CD8-positive, alpha-beta memory T cell (primary cell): ENCODE results near the gene CDC6. TPM values are rescaled to one million over a fixed set of nuclear protein-coding genes. Genes with fewer than 3 reads are reported as not detected.
A peak's percentile ranks its signal among the peaks of the same experiment; 100 is the strongest.

Experiments
- CTCF ChIA-PET: fragments of 350-600 bp; sonication (Branson Sonifier 250); formaldehyde crosslinking; loops from one replicate; lab custom pipeline; 2021; ENCODE audit warnings: antibody characterized with exemption; lab: Charles Lee
- POLR2A ChIA-PET: fragments of 350-600 bp; sonication (Branson Sonifier 250); formaldehyde crosslinking; loops from one replicate; lab custom pipeline; 2021; ENCODE audit warnings: antibody characterized with exemption; lab: Charles Lee
- DNase-seq, 5 donors: peaks; one replicate each; pipeline versions ENCODE4 v3.0.0 to v3.0.0-alpha.2; 2020 to 2022; ENCODE audit warnings: mixed read lengths in 1 of 5
- H3K27ac ChIP-seq: one replicate; pipeline ENCODE4 v1.7.0; 2013; ENCODE audit warnings: low read depth, mild to moderate bottlenecking, low read length, moderate library complexity
- H3K27me3 ChIP-seq: 2 replicates; pipeline ENCODE4 v1.7.0; 2013; ENCODE audit warnings: low read length, mild to moderate bottlenecking; ENCODE audit not compliant: insufficient read depth, poor library complexity, severe bottlenecking
- H3K36me3 ChIP-seq: 2 replicates; pipeline ENCODE4 v1.7.0; 2013; ENCODE audit warnings: mild to moderate bottlenecking, low read length, moderate library complexity; ENCODE audit not compliant: insufficient read depth
- H3K4me1 ChIP-seq: 2 replicates; pipeline ENCODE4 v1.7.0; 2013; ENCODE audit warnings: mild to moderate bottlenecking, low read length, moderate library complexity; ENCODE audit not compliant: insufficient read depth
- H3K4me3 ChIP-seq: 2 replicates; pipeline ENCODE4 v1.7.0; 2013; ENCODE audit warnings: mild to moderate bottlenecking, low read length
- H3K9me3 ChIP-seq: 2 replicates; pipeline ENCODE4 v1.7.0; 2013; ENCODE audit warnings: mild to moderate bottlenecking, low read length
- H3K27ac Mint-ChIP-seq, 8 donors: one replicate each; pipeline ENCODE4 v1.8.0; 2020 to 2021; ENCODE audit warnings: mixed read lengths in 8 of 8, mild to moderate bottlenecking in 6 of 8, inconsistent platforms in 3 of 8, moderate library complexity in 3 of 8
- H3K27me3 Mint-ChIP-seq, 2 donors: one replicate each; pipeline ENCODE4 v1.8.0; 2020 to 2021; ENCODE audit warnings: mixed read lengths in 2 of 2, mild to moderate bottlenecking in 1 of 2, moderate library complexity in 1 of 2
- H3K36me3 Mint-ChIP-seq, 3 donors: one replicate each; pipeline ENCODE4 v1.8.0; 2020 to 2021; ENCODE audit warnings: mixed read lengths in 3 of 3, inconsistent platforms in 1 of 3, mild to moderate bottlenecking in 1 of 3
- H3K4me1 Mint-ChIP-seq, 3 donors: one replicate each; pipeline ENCODE4 v1.8.0; 2020 to 2021; ENCODE audit warnings: mixed read lengths in 3 of 3, inconsistent platforms in 1 of 3, mild to moderate bottlenecking in 1 of 3
- H3K4me3 Mint-ChIP-seq, 7 donors: one replicate each; pipeline ENCODE4 v1.8.0; 2020 to 2021; ENCODE audit warnings: mixed read lengths in 7 of 7, mild to moderate bottlenecking in 6 of 7, moderate library complexity in 4 of 7, inconsistent platforms in 2 of 7
- H3K9me3 Mint-ChIP-seq, 5 donors: one replicate each; pipeline ENCODE4 v1.8.0; 2020 to 2022; ENCODE audit warnings: mixed read lengths in 5 of 5, mild to moderate bottlenecking in 3 of 5, moderate library complexity in 2 of 5, inconsistent platforms in 1 of 5
- polyA plus RNA-seq: library from polyadenylated mRNA; unstranded; fragments of 300-500 nt; fragmentation: Illumina TruSeq; gene quantifications from one replicate; pipeline ENCODE4 v1.2.3, GENCODE V29; 2021
- total RNA-seq, 2 experiments: library from RNA; stranded (reverse); gene quantifications; one replicate each; pipeline ENCODE4 v1.2.3, GENCODE V29; 2021

Gene CDC6
- total and polyA plus RNA-seq, 3 experiments from 2014 or later, result 0.49 to 110 (median 107) TPM

DNA sequence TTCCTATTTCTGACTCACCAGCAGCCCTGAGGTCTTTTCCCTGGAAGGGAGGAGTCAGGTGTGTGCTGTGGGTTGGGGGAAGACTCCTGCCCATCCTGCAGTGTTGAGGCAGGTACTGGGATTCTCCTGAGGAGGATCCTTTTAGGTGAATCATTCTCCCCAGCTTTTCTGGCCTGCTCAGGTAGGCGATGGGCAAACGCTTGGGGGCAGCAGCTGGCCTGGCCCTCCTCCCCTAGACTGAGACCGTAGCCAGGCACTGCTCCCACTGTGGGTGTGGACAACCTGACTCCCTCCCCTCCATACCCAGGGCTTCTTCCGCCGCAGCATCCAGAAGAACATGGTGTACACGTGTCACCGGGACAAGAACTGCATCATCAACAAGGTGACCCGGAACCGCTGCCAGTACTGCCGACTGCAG, 61.8 kb downstream of the CDC6 start:
- CTCF ChIA-PET, result no interaction called here
- Histone ChIP-seq H3K27ac (no peak overlapping the region), H3K27me3 (no peaks in the 10 kb centered on the region), H3K4me3 (no peak overlapping the region), H3K36me3 (peaks cover 18% of the 10 kb centered on the region), H3K9me3 (no peaks in the 10 kb centered on the region), H3K4me1 (peaks cover 39% of the 10 kb centered on the region)
- no peaks in the 10 kb centered on the region for H3K9me3 Mint-ChIP-seq
- peaks cover 0 to 52% (median 8%) of the 10 kb centered on the region in 3 donors for H3K36me3 Mint-ChIP-seq
- DNase-seq, result no peak
- no peaks in the 10 kb centered on the region for H3K27me3 Mint-ChIP-seq
- POLR2A ChIA-PET, result no interaction called here
- no peak overlapping the region for H3K4me3 Mint-ChIP-seq
- H3K27ac Mint-ChIP-seq, result peak overlapping the region in 6 of 8 donors; percentile 55 to 88 (median 74)
- H3K4me1 Mint-ChIP-seq, result peaks cover 51 to 65% (median 57%) of the 10 kb centered on the region in 3 donors

DNA sequence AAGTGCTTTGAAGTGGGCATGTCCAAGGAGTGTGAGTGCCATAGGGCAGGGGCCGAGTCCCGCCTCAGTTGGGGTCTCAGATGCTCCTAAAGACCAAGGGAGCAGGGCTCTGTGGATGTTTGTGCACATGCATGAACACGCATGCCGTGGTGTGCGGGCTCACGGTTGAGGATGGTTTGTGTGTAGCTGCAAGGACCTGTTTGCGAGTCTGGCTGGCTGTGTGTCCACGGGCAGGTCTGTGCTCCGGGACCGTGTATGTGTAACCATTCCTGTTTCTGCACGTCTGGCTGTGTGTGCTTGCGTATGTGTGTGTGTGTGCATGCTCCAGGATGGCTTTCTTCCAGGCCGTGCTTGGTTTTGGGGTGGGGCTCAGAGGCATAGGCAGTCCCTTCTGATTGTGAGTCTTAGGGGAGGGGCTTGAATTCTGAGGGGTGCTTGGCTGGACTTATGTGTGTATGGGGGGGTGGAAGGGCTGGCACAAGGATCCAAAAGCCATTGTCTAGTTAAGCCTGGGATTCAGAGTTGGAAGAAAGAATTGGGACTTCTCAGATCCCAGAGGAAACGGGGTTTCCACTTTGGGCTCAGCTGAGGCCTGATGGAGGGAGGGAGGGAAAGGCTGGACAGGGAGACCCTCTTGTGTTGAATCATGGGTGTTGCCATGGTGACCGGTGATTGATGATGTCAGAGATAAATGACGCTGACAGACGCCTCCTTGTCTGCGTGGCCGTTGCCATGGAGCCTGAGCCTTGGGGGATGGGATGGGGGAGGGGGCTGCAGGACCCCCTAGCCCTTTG, 62.4 kb downstream of the CDC6 start:
- peaks cover 18% of the 10 kb centered on the region for H3K36me3 ChIP-seq
- H3K4me1 ChIP-seq, result peaks cover 33% of the 10 kb centered on the region
- H3K27me3 ChIP-seq, result no peaks in the 10 kb centered on the region
- CTCF ChIA-PET, result interaction anchor here (13.7 kb wide), 1 partner anchor 45 kb away, joined by 365 read pairs; the partner anchor contains the start of gene RARA
- Mint-ChIP-seq H3K4me3 (no peak overlapping the region), H3K36me3 (peaks cover 0 to 58% (median 8%) of the 10 kb centered on the region in 3 donors), H3K27me3 (no peaks in the 10 kb centered on the region), H3K27ac (peak overlapping the region; percentile 21 to 90 (median 84)), H3K9me3 (no peaks in the 10 kb centered on the region), H3K4me1 (peaks cover 45 to 59% (median 51%) of the 10 kb centered on the region in 3 donors)
- POLR2A ChIA-PET, result no interaction called here
- no peak overlapping the region for H3K4me3 ChIP-seq
- H3K27ac ChIP-seq, result no peak overlapping the region
- peak in 1 of 5 donors; percentile 49 for DNase-seq
- H3K9me3 ChIP-seq, result no peaks in the 10 kb centered on the region

DNA sequence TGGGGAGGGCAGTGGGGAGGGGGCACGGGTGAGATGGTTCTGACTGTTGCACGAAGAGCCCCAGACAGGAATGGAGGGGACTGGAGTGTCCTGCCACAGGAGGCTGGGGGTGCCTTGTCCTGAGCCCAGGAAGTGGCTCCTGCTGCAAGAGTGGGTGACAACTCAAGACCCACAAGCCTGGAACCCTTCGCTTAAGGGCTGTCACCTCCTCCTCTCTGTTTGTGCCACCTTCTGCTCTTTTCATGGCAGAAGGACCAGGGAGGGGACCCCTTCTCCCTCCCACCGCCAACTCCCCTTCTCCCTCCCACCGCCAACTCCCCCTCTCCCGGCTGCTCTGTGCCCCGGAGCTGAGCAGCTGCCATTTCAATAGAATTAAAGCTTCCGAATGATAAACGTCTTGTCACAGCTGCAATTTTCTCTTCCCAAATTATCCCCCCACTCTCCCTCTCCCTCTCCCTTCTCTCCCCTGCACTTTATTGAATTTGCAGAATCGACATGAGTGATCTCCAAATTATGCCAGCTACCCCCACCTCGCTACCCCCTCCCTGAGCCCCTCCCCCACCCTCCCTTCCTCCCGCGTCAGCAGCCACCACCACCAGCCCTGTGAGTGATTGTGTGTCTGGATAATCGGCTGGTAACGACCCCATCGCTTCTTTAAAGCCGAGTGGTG, 63.1 kb downstream of the CDC6 start:
- ChIA-PET POLR2A (no interaction called here), CTCF (interaction anchor here (13.7 kb wide), 1 partner anchor 46 kb away, joined by 365 read pairs; the partner anchor contains the start of gene RARA)
- Mint-ChIP-seq H3K4me1 (peaks cover 43 to 53% (median 47%) of the 10 kb centered on the region in 3 donors), H3K36me3 (peaks cover 0 to 65% (median 8%) of the 10 kb centered on the region in 3 donors), H3K4me3 (no peak overlapping the region), H3K9me3 (no peaks in the 10 kb centered on the region), H3K27me3 (no peaks in the 10 kb centered on the region), H3K27ac (peak overlapping the region in 3 of 8 donors; percentile 84 to 90 (median 87))
- peaks cover 24% of the 10 kb centered on the region for H3K36me3 ChIP-seq
- H3K9me3 ChIP-seq, result no peaks in the 10 kb centered on the region
- H3K27me3 ChIP-seq, result no peaks in the 10 kb centered on the region
- no peak overlapping the region for H3K4me3 ChIP-seq
- DNase-seq, result peak in 1 of 5 donors; percentile 26
- peaks cover 26% of the 10 kb centered on the region for H3K4me1 ChIP-seq
- no peak overlapping the region for H3K27ac ChIP-seq

DNA sequence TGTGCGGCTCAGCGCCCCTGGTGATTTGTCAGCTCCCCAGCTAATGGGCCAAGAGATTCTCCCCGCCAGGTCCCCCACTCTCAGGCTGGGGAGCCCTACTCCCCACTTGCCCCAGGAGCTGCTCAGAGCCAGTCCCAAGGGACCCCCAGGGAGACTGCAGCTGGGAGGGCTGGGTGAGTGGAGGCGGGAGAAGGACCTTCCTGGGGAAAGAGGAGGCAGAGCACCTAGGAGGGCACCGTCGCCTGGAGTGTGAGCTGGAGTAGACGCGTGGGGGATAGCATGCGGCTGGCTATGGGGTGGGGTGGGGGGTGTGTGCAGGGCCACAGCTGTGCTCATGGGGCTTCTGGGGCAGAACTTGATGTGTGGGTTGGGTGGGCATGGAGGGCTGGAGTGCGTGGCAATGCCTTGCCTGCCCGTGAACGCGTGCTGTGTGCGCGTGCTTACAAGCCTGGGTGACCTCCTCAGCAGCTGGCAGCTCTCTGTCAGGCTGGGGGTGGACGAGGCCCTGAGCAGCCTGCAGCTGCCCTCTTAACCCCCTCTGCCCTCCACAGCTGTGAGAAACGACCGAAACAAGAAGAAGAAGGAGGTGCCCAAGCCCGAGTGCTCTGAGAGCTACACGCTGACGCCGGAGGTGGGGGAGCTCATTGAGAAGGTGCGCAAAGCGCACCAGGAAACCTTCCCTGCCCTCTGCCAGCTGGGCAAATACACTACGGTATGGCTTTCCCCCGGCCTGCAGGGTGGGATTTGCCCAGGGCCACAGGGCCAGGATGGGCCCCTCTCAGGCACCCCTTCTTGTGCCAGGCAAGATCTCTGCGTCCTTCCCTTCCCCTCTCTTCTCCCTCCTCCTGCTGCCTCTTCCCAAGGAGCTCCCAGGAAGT, 63.9 kb downstream of the CDC6 start:
- no peaks in the 10 kb centered on the region for H3K27me3 ChIP-seq
- H3K27ac Mint-ChIP-seq, result peak overlapping the region in 3 of 8 donors; percentile 29 to 70 (median 29)
- peaks cover 37 to 45% (median 40%) of the 10 kb centered on the region in 3 donors for H3K4me1 Mint-ChIP-seq
- H3K9me3 Mint-ChIP-seq, result no peaks in the 10 kb centered on the region
- no peaks in the 10 kb centered on the region for H3K9me3 ChIP-seq
- peaks cover 0 to 69% (median 8%) of the 10 kb centered on the region in 3 donors for H3K36me3 Mint-ChIP-seq
- DNase-seq, result peak in 1 of 5 donors; percentile 43
- H3K4me1 ChIP-seq, result peaks cover 19% of the 10 kb centered on the region
- ChIA-PET CTCF (interaction anchor here (0.9 to 13.7 kb wide), 5 partner anchors 11 to 67 kb away, joined by 3 to 365 read pairs (median 17); partner anchors contain the start of gene RARA), POLR2A (interaction anchor here (0.8 kb wide), 1 partner anchor 29 kb away, joined by 3 read pairs; no protein-coding TSS in a partner anchor)
- no peaks in the 10 kb centered on the region for H3K27me3 Mint-ChIP-seq
- no peak overlapping the region for H3K27ac ChIP-seq
- peaks cover 24% of the 10 kb centered on the region for H3K36me3 ChIP-seq
- H3K4me3 Mint-ChIP-seq, result no peak overlapping the region
- no peak overlapping the region for H3K4me3 ChIP-seq

DNA sequence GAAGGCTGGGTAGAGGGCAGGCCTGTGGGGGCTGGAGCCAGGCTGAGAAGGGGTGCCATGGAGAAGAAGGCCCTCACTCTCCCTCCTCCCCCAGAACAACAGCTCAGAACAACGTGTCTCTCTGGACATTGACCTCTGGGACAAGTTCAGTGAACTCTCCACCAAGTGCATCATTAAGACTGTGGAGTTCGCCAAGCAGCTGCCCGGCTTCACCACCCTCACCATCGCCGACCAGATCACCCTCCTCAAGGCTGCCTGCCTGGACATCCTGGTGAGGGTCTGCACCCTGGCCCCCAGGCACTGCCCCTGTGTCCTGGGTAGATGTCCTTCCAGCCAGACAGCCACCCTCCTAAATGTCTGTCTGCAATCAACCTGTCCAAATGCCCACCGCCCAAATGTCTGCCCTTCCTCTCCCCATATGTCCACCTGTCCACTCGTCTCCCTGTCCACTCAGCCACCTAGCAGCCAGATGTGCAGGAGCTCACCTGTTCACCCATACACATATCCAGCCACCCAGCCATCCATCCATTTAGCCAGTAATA, 64.6 kb downstream of the CDC6 start:
- no peak overlapping the region for H3K4me3 Mint-ChIP-seq
- POLR2A ChIA-PET, result interaction anchor here (0.8 kb wide), 1 partner anchor 30 kb away, joined by 3 read pairs; no protein-coding TSS in a partner anchor

DNA sequence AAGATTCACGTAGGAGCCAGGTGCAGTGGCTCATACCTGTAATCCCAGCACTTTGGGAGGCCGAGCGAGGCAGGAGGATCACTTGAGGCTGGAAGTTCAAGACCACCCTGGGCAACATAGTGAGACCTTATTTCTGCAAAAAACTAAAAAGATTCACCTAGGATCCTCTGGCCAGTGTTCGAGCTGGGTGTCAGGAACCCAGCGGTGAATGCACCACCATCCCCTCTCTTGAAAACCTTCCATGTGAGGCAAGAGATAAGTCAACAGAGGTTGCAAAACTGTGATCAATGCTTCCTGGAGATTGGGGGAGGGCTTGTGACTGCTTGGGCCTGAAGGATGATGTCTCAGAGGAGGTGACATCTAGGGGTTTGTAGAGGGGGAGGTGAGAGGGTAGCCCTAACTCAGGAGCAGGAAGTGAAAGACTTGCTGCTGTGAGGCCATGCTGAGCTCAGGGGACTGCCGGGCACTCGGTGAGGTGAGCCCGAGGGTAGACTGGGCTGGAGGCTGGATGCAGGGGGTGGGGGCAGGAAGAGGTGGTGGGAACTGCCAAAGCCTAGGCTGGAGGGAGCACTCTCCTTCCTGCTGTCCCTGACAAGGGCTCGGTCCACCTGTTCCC, 65.2 kb downstream of the CDC6 start:
- Histone ChIP-seq H3K36me3 (peaks cover 24% of the 10 kb centered on the region), H3K9me3 (no peaks in the 10 kb centered on the region), H3K27ac (no peak overlapping the region), H3K27me3 (no peaks in the 10 kb centered on the region), H3K4me1 (peaks cover 7% of the 10 kb centered on the region), H3K4me3 (no peak overlapping the region)
- H3K4me3 Mint-ChIP-seq, result peak overlapping the region in 1 of 7 donors; percentile 23
- peak overlapping the region in 6 of 8 donors; percentile 58 to 88 (median 75) for H3K27ac Mint-ChIP-seq
- H3K27me3 Mint-ChIP-seq, result no peaks in the 10 kb centered on the region
- no peak for DNase-seq
- no peaks in the 10 kb centered on the region for H3K9me3 Mint-ChIP-seq
- peaks cover 24 to 32% (median 27%) of the 10 kb centered on the region in 3 donors for H3K4me1 Mint-ChIP-seq
- ChIA-PET POLR2A (no interaction called here), CTCF (interaction anchor here (1.4 to 13.7 kb wide), 7 partner anchors 8 to 61 kb away, joined by 3 to 365 read pairs (median 26); partner anchors contain the start of genes GJD3 and RARA)
- H3K36me3 Mint-ChIP-seq, result peaks cover 0 to 70% (median 8%) of the 10 kb centered on the region in 3 donors

More for the DNA sequence above, 64.6 kb downstream of the CDC6 start:
- H3K9me3 ChIP-seq, result no peaks in the 10 kb centered on the region
- H3K27me3 Mint-ChIP-seq, result no peaks in the 10 kb centered on the region
- no peak overlapping the region for H3K27ac ChIP-seq
- no peaks in the 10 kb centered on the region for H3K9me3 Mint-ChIP-seq
- peaks cover 30 to 38% (median 32%) of the 10 kb centered on the region in 3 donors for H3K4me1 Mint-ChIP-seq
- H3K36me3 ChIP-seq, result peaks cover 24% of the 10 kb centered on the region
- no peaks in the 10 kb centered on the region for H3K27me3 ChIP-seq
- CTCF ChIA-PET, result interaction anchor here (0.9 to 13.7 kb wide), 8 partner anchors 7 to 67 kb away, joined by 3 to 365 read pairs (median 24); partner anchors contain the start of genes GJD3 and RARA
- H3K4me3 ChIP-seq, result no peak overlapping the region
- H3K4me1 ChIP-seq, result peaks cover 12% of the 10 kb centered on the region
- peak overlapping the region; percentile 10 to 88 (median 70) for H3K27ac Mint-ChIP-seq
- peak in 1 of 5 donors; percentile 39 for DNase-seq
- peaks cover 0 to 70% (median 8%) of the 10 kb centered on the region in 3 donors for H3K36me3 Mint-ChIP-seq
